OCI-LY3 (cell line): ENCODE results near the gene INPP5J.

Source experiments
- H2AFZ ChIP-seq: fragments of 200-600, 300-600 bp; shearing (Covaris generic); 2 replicates; pipeline ENCODE4 v1.6.0; 2014; ENCODE audit warnings: antibody characterized with exemption, low read depth, low read length
- H3K27ac ChIP-seq: fragments of 200-600, 300-600 bp; sonication (generic); 2 replicates; pipeline ENCODE4 v1.5.1; 2014; ENCODE audit warnings: mild to moderate bottlenecking, low read length, moderate library complexity, mixed read lengths
- H3K27me3 ChIP-seq: fragments of 200-600, 300-600 bp; sonication (generic); 2 replicates; pipeline ENCODE4 v1.6.1; 2014; ENCODE audit warnings: low read depth, low read length, mixed read lengths
- H3K36me3 ChIP-seq: fragments of 200-600, 300-600 bp; sonication (generic); replicated peaks from 2 replicates; pipeline ENCODE3; 2014; ENCODE audit warnings: low read depth, low read length, mixed read lengths
- H3K4me1 ChIP-seq: fragments of 300-600, 200-600 bp; sonication (generic); 2 replicates; pipeline ENCODE4 v1.6.1; 2014; ENCODE audit warnings: low read length, mixed read lengths
- H3K4me2 ChIP-seq: fragments of 200-600, 300-600 bp; sonication (generic); 2 replicates; pipeline ENCODE4 v1.6.1; 2014; ENCODE audit warnings: low read length, mixed read lengths
- H3K4me3 ChIP-seq: fragments of 300-600, 200-600 bp; sonication (generic); 2 replicates; pipeline ENCODE4 v1.5.1; 2014; ENCODE audit warnings: antibody characterized with exemption, mild to moderate bottlenecking, low read length, moderate library complexity
- H3K79me2 ChIP-seq: fragments of 300-600, 200-600 bp; shearing (Covaris generic); 2 replicates; pipeline ENCODE4 v1.6.1; 2014; ENCODE audit warnings: mild to moderate bottlenecking, low read length, mixed read lengths
- H3K9ac ChIP-seq: fragments of 300-600, 200-600 bp; shearing (Covaris generic); 2 replicates; pipeline ENCODE4 v1.6.0; 2014; ENCODE audit warnings: mild to moderate bottlenecking, low read length, moderate library complexity
- H3K9me3 ChIP-seq: fragments of 200-600, 300-600 bp; shearing (Covaris generic); 2 replicates; pipeline ENCODE4 v1.6.1; 2014; ENCODE audit warnings: low read length, mixed read lengths; ENCODE audit not compliant: insufficient read depth
- H4K20me1 ChIP-seq: fragments of 200-600, 300-600 bp; sonication (generic); 2 replicates; pipeline ENCODE4 v1.6.1; 2016; ENCODE audit warnings: low read length, mixed read lengths; ENCODE audit not compliant: insufficient read depth
- CTCF ChIP-seq: fragments of 200-600, 300-600 bp; sonication (generic); IDR thresholded peaks from 2 replicates; pipeline ENCODE4 v1.5.1; 2014; ENCODE audit warnings: antibody characterized with exemption, low read length, low read depth
- EZH2phosphoT487 ChIP-seq: fragments of 200-600 bp; shearing (Covaris generic); IDR thresholded peaks from 2 replicates; pipeline ENCODE4 v1.6.1; 2018; ENCODE audit warnings: antibody characterized with exemption, mixed run types, low read depth

The INPP5J gene

GRCh38 chr22:31177420-31178162 lies 54.8 kb downstream of the INPP5J start:
- H3K4me2 ChIP-seq: no peak overlapping the region
- peaks cover 17% of the 10 kb centered on the region for H3K79me2 ChIP-seq
- H3K4me1 ChIP-seq: no peaks in the 10 kb centered on the region
- TF ChIP-seq CTCF (no peak), EZH2phosphoT487 (no peak)
- H4K20me1 ChIP-seq: peaks cover 10% of the 10 kb centered on the region
- no peak overlapping the region for H3K27ac ChIP-seq
- H3K36me3 ChIP-seq: peaks cover 22% of the 10 kb centered on the region
- H2AFZ ChIP-seq: no peak overlapping the region
- H3K9ac ChIP-seq: no peak overlapping the region
- no peaks in the 10 kb centered on the region for H3K27me3 ChIP-seq
- no peaks in the 10 kb centered on the region for H3K9me3 ChIP-seq
- no peak overlapping the region for H3K4me3 ChIP-seq

- Histone ChIP-seq H3K27me3 (no peaks in the 10 kb centered on the region), H3K4me2 (no peak overlapping the region), H3K9ac (no peak overlapping the region), H3K36me3 (peaks cover 19% of the 10 kb centered on the region), H4K20me1 (peaks cover 10% of the 10 kb centered on the region), H3K4me3 (no peak overlapping the region), H2AFZ (no peak overlapping the region), H3K79me2 (peaks cover 11% of the 10 kb centered on the region), H3K4me1 (no peaks in the 10 kb centered on the region), H3K9me3 (no peaks in the 10 kb centered on the region), H3K27ac (no peak overlapping the region)
- no peak for TF ChIP-seq CTCF
- TF ChIP-seq EZH2phosphoT487: no peak
Observed at GRCh38 chr22:31178859-31179258, 56.1 kb downstream of the INPP5J start.

- Histone ChIP-seq H3K79me2 (peaks cover 8% of the 10 kb centered on the region), H4K20me1 (peaks cover 10% of the 10 kb centered on the region), H3K27ac (no peak overlapping the region), H2AFZ (no peak overlapping the region), H3K36me3 (peaks cover 19% of the 10 kb centered on the region), H3K27me3 (no peaks in the 10 kb centered on the region), H3K4me1 (no peaks in the 10 kb centered on the region), H3K4me3 (no peak overlapping the region), H3K4me2 (no peak overlapping the region), H3K9ac (no peak overlapping the region), H3K9me3 (no peaks in the 10 kb centered on the region)
- TF ChIP-seq EZH2phosphoT487 (no peak), CTCF (no peak)
Observed at GRCh38 chr22:31179345-31179744, 56.6 kb downstream of the INPP5J start.

- Histone ChIP-seq H4K20me1 (peaks cover 5% of the 10 kb centered on the region; the same call in 1 of the 2 replicates), H3K36me3 (peaks cover 23% of the 10 kb centered on the region), H2AFZ (no peak overlapping the region), H3K4me3 (no peak overlapping the region), H3K27me3 (no peaks in the 10 kb centered on the region), H3K79me2 (peaks cover 8% of the 10 kb centered on the region), H3K27ac (no peak overlapping the region), H3K4me1 (no peaks in the 10 kb centered on the region), H3K4me2 (no peak overlapping the region), H3K9me3 (no peaks in the 10 kb centered on the region), H3K9ac (no peak overlapping the region)
- TF ChIP-seq EZH2phosphoT487 (no peak), CTCF (no peak)
Observed at GRCh38 chr22:31184015-31184414, 61.2 kb downstream of the INPP5J start.
